ENCODE measurements around the gene TMEM178B. TPM values are rescaled to one million over a fixed set of nuclear protein-coding genes. Genes with fewer than 3 reads are reported as not detected.

The TMEM178B gene
- total and polyA plus RNA-seq, 9 of the 15 experiments (the other 6 are each of a cell fraction or from before 2014, with no cell fraction given): under 0.01 to 0.03 (median 0.01) TPM; not detected in 5

DNA sequence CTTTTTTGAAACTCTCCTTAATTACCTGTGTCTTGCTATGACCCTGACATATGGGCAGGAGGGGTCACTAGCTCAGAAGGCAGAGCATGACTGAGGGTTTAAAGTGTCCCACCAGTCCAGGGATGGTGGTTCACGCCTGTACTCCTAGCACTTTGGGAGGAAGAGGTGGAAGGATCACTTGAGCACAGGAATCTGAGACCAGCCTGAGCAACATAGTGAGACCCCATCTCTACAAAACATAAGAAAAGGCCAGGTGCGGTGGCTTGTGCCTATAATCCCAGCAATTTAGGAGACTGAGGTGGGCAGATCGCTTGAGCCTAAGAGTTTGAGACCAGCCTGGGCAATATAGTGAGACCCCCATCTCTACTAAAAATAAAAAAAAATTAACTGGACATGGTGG is 133.8 kb downstream of the TMEM178B start:
- BruUV-seq (replicated peaks): no TSS peak
- WGBS (ENCODE audit: insufficient coverage, low coverage, missing lambda C conversion rate): 0% methylated on average over 3 of the region's 3 CpGs
- no peak for FAIRE-seq
- Histone ChIP-seq H3K79me2 (ENCODE audit: control insufficient read depth, insufficient read depth, low read length) (no peaks in the 10 kb centered on the region), H2AFZ (ENCODE audit: low read depth, low read length) (no peak overlapping the region), H3K4me3 (no peak overlapping the region), H3K4me2 (ENCODE audit: insufficient read depth, low read length) (no peak overlapping the region), H3K9me3 (replicated peaks; ENCODE audit: control insufficient read depth, insufficient read depth, low read depth, low read length) (no peaks in the 10 kb centered on the region), H3K9me1 (ENCODE audit: control insufficient read depth, insufficient read depth, low read length) (no peaks in the 10 kb centered on the region), H3K36me3 (ENCODE audit: control insufficient read depth, insufficient read depth, low read length) (no peaks in the 10 kb centered on the region), H3K4me1 (replicated peaks in 1 of 2; ENCODE audit: control insufficient read depth in 2 of 2, insufficient read depth in 2 of 2, low read length in 2 of 2) (no peaks in the 10 kb centered on the region), H3K27ac (ENCODE audit: extremely low read depth, low read depth, low read length) (no peak overlapping the region), H3K27me3 (ENCODE audit: control insufficient read depth in 2 of 2, insufficient read depth in 2 of 2, low read length in 2 of 2) (peaks cover 16 to 41% of the 10 kb centered on the region in 2 experiments), H4K20me1 (replicated peaks; ENCODE audit: control insufficient read depth, insufficient read depth, low read length) (0 out of 2 replicates have a peak, but pooled peaks cover 3% of the 10 kb centered on the region), H3K9ac (ENCODE audit: insufficient read depth in 1 of 2, low read depth in 2 of 2, low read length in 2 of 2) (no peak overlapping the region)
- no peak for DNase-seq (ENCODE audit: extremely low read depth in 1 of 4, low spot score in 3 of 4)
- intact Hi-C loops (cut with micrococcal nuclease): no loop called here
- CTCF ChIA-PET (ENCODE audit: low intra/inter-chr PET ratio): no interaction called here
- in situ Hi-C loops (cut with MboI): no loop called here
- POLR2A ChIA-PET: interaction anchor here (0.5 kb wide), 1 partner anchor 284 kb away, joined by 3 read pairs; no protein-coding TSS in a partner anchor
- ATAC-seq: no peak
- no peak for TF ChIP-seq ZNF12 (CRISPR knock-in tag; IDR thresholded peaks at IDR 0.05)

DNA sequence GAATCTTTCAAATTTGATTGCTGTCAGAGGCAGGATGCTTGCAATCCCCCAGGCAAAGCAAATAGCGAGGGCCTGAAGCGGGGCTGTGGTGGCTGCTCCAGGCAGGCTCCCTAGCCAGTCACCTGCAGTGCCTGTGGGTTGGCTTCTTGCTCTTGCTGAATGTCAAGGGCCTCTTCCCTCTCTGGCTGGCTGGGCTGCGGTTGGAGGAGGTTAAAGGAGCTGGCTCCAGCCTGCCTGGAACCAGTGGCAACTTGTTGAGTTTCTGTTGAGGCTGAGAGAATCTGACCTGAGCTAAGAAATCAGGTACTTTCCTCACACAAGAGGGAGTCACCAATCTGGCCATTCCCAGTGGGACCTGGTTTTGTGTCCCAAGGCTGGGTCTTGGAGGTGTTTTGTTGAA is 134.7 kb downstream of the TMEM178B start:
- no peak overlapping the region for H3K4me3 ChIP-seq
- H3K36me3 ChIP-seq (ENCODE audit: control insufficient read depth, insufficient read depth, low read length): no peaks in the 10 kb centered on the region
- no peak overlapping the region for H3K4me2 ChIP-seq (ENCODE audit: insufficient read depth, low read length)
- in situ Hi-C loops (cut with MboI): no loop called here
- ATAC-seq (no peak), FAIRE-seq (no peak), DNase-seq (ENCODE audit: extremely low read depth in 1 of 4, low spot score in 3 of 4) (no peak)
- H2AFZ ChIP-seq (ENCODE audit: low read depth, low read length): no peak overlapping the region
- BruUV-seq (replicated peaks): no TSS peak
- WGBS (ENCODE audit: insufficient coverage, low coverage, missing lambda C conversion rate): 0% methylated on average over 3 of the region's 3 CpGs
- CTCF ChIA-PET (ENCODE audit: low intra/inter-chr PET ratio): no interaction called here
- H3K27ac ChIP-seq (ENCODE audit: extremely low read depth, low read depth, low read length): no peak overlapping the region
- H3K9me1 ChIP-seq (ENCODE audit: control insufficient read depth, insufficient read depth, low read length): no peaks in the 10 kb centered on the region
- no peak for TF ChIP-seq KDM2B (CRISPR knock-in tag; IDR thresholded peaks at IDR 0.05)
- TF ChIP-seq KLF6 (CRISPR knock-in tag; IDR thresholded peaks at IDR 0.05; ENCODE audit: borderline replicate concordance): no peak
- TF ChIP-seq MCM3 (IDR thresholded peaks at IDR 0.05): no peak
- no peak for TF ChIP-seq BCL6 (CRISPR knock-in tag; IDR thresholded peaks at IDR 0.05)
- no peak for TF ChIP-seq ZNF551 (CRISPR knock-in tag; IDR thresholded peaks at IDR 0.05)
- TF ChIP-seq NFATC3 (IDR thresholded peaks at IDR 0.05): no peak
- TF ChIP-seq ZNF778 (CRISPR knock-in tag; IDR thresholded peaks at IDR 0.05): no peak
- no peak for TF ChIP-seq ZFP36 (IDR thresholded peaks at IDR 0.05; ENCODE audit: low read depth, low read length, partially characterized antibody)
- TF ChIP-seq HDAC2 (IDR thresholded peaks at IDR 0.05): no peak
- no peak for TF ChIP-seq ZHX1 (conservative IDR thresholded peaks at IDR 0.05; ENCODE audit: low read length)
- TF ChIP-seq, protein P1, sequence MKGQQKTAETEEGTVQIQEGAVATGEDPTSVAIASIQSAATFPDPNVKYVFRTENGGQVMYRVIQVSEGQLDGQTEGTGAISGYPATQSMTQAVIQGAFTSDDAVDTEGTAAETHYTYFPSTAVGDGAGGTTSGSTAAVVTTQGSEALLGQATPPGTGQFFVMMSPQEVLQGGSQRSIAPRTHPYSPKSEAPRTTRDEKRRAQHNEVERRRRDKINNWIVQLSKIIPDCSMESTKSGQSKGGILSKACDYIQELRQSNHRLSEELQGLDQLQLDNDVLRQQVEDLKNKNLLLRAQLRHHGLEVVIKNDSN (CRISPR knock-in tag; IDR thresholded peaks at IDR 0.05): no peak
- TF ChIP-seq ZNF584 (CRISPR knock-in tag; IDR thresholded peaks at IDR 0.05; ENCODE audit: low read depth): no peak
- no peak for TF ChIP-seq TEAD2 (tag; IDR thresholded peaks at IDR 0.05)
- no peak for TF ChIP-seq HMG20A (CRISPR knock-in tag; conservative IDR thresholded peaks at IDR 0.05)
- H4K20me1 ChIP-seq (replicated peaks; ENCODE audit: control insufficient read depth, insufficient read depth, low read length): no peaks in the 10 kb centered on the region
- intact Hi-C loops (cut with micrococcal nuclease): no loop called here
- H3K9me3 ChIP-seq (replicated peaks; ENCODE audit: control insufficient read depth, insufficient read depth, low read depth, low read length): no peaks in the 10 kb centered on the region
- H3K4me1 ChIP-seq (replicated peaks in 1 of 2; ENCODE audit: control insufficient read depth in 2 of 2, insufficient read depth in 2 of 2, low read length in 2 of 2): no peaks in the 10 kb centered on the region
- POLR2A ChIA-PET: no interaction called here
- no peak overlapping the region for H3K9ac ChIP-seq (ENCODE audit: insufficient read depth in 1 of 2, low read depth in 2 of 2, low read length in 2 of 2)
- H3K27me3 ChIP-seq (ENCODE audit: control insufficient read depth in 2 of 2, insufficient read depth in 2 of 2, low read length in 2 of 2): peaks cover 10 to 34% of the 10 kb centered on the region in 2 experiments; a peak in 4 of 5 replicates
- H3K79me2 ChIP-seq (ENCODE audit: control insufficient read depth, insufficient read depth, low read length): no peaks in the 10 kb centered on the region
